Caco-2 (cell line): ENCODE results near the gene PRSS33. TPM values are rescaled to one million over a fixed set of nuclear protein-coding genes. Genes with fewer than 3 reads are reported as not detected.

Experiments used
- BruUV-seq: library from RNA; stranded (reverse); fragments of 400-500 nt; replicated peaks from 2 replicates; lab custom pipeline; 2021; lab: Mats Ljungman, UMichigan
- CTCF ChIA-PET: fragments of 300-600 bp; sonication (Branson Sonifier 250); formaldehyde crosslinking; loops from one replicate; lab custom pipeline; 2022; ENCODE audit warnings: antibody characterized with exemption; lab: Charles Lee
- POLR2A ChIA-PET: fragments of 300-600 bp; sonication (Branson Sonifier 250); formaldehyde crosslinking; loops from one replicate; lab custom pipeline; 2022; ENCODE audit warnings: antibody characterized with exemption; lab: Charles Lee
- DNase-seq, 2 experiments: peaks; one replicate each; pipeline versions ENCODE4 v3.0.0 to v3.0.0-alpha.2; 2020 to 2022
- H3K27me3 ChIP-seq: replicated peaks from 2 replicates; pipeline ENCODE4 v1.6.0; 2011; ENCODE audit warnings: low read length; ENCODE audit not compliant: control insufficient read depth, insufficient read depth
- H3K36me3 ChIP-seq: 2 replicates; pipeline ENCODE4 v1.5.1; 2011; ENCODE audit warnings: low read length; ENCODE audit not compliant: control insufficient read depth, insufficient read depth
- H3K4me1 ChIP-seq: fragments of 250-450 bp; sonication (Bioruptor Pico); 2 replicates; pipeline ENCODE4 v1.5.1; 2020; ENCODE audit warnings: mild to moderate bottlenecking
- H3K4me3 ChIP-seq: 2 replicates; pipeline ENCODE4 v1.5.1; 2011; ENCODE audit warnings: low read depth, mild to moderate bottlenecking, control low read depth, low read length
- H3K9me3 ChIP-seq: fragments of 250-450 bp; sonication (Bioruptor Pico); 2 replicates; pipeline ENCODE4 v1.5.1; 2020; ENCODE audit warnings: mild to moderate bottlenecking, moderate library complexity
- H3K27ac Mint-ChIP-seq: one replicate; pipeline ENCODE4 v1.8.0; 2022; ENCODE audit warnings: mixed read lengths; ENCODE audit not compliant: unreplicated experiment
- H3K27me3 Mint-ChIP-seq: one replicate; pipeline ENCODE4 v1.8.0; 2022; ENCODE audit warnings: mixed read lengths; ENCODE audit not compliant: insufficient read depth, unreplicated experiment
- H3K36me3 Mint-ChIP-seq: one replicate; pipeline ENCODE4 v1.8.0; 2022; ENCODE audit warnings: mild to moderate bottlenecking, mixed read lengths; ENCODE audit not compliant: insufficient read depth, unreplicated experiment
- H3K4me1 Mint-ChIP-seq: one replicate; pipeline ENCODE4 v1.8.0; 2022; ENCODE audit warnings: low read depth, mixed read lengths; ENCODE audit not compliant: unreplicated experiment
- H3K4me3 Mint-ChIP-seq: one replicate; pipeline ENCODE4 v1.8.0; 2022; ENCODE audit warnings: mild to moderate bottlenecking, moderate library complexity, mixed read lengths; ENCODE audit not compliant: unreplicated experiment
- H3K9me3 Mint-ChIP-seq: one replicate; pipeline ENCODE4 v1.8.0; 2022; ENCODE audit warnings: mixed read lengths; ENCODE audit not compliant: unreplicated experiment
- CTCF ChIP-seq, 2 experiments: fragments of 200-600 bp in 1 of 2; IDR thresholded peaks; 1 replicate in 1 of 2; 2 replicates in 1 of 2; pipeline versions ENCODE4 v1.5.1 to v1.8.0; 2011 to 2022; ENCODE audit warnings: antibody characterized with exemption in 1 of 2, control low read depth in 1 of 2, inconsistent platforms in 1 of 2, low read depth in 1 of 2, low read length in 1 of 2, mild to moderate bottlenecking in 1 of 2, moderate library complexity in 1 of 2; ENCODE audit not compliant: insufficient read depth in 1 of 2, severe bottlenecking in 1 of 2, unreplicated experiment in 1 of 2
- intact Hi-C: fragments of 100-400 bp; cut with micrococcal nuclease; formaldehyde crosslinking; loops from one replicate; pipeline ENCODE4 v1.10.0; 2022; ENCODE audit not compliant: unreplicated experiment
- total RNA-seq: library from RNA; stranded (reverse); gene quantifications from 2 replicates; pipeline ENCODE4 v1.2.3, GENCODE V29; 2022

PRSS33 gene
- total RNA-seq, 1 experiment from 2014 or later, result not detected

- Histone ChIP-seq H3K9me3 (no peaks in the 10 kb centered on the region), H3K4me3 (no peak overlapping the region), H3K4me1 (no peaks in the 10 kb centered on the region), H3K27me3 (no peaks in the 10 kb centered on the region), H3K36me3 (no peaks in the 10 kb centered on the region)
- POLR2A ChIA-PET, result no interaction called here
- H3K9me3 Mint-ChIP-seq, result no peaks in the 10 kb centered on the region
- CTCF ChIA-PET, result interaction anchor here (0.5 kb wide), 1 partner anchor 38 kb away, joined by 4 read pairs; no protein-coding TSS in a partner anchor
- TF ChIP-seq CTCF (IDR thresholded peaks at IDR 0.05; ENCODE audit: insufficient read depth in 1 of 2, low read depth in 1 of 2, low read length in 1 of 2, severe bottlenecking in 1 of 2, unreplicated experiment in 1 of 2), result no peak
- intact Hi-C loops, result loop anchor here (2.0 kb wide), 1 partner anchor 39 kb away; no protein-coding TSS in a partner anchor
- no peak overlapping the region for H3K4me3 Mint-ChIP-seq
- no peaks in the 10 kb centered on the region for H3K27me3 Mint-ChIP-seq
- H3K27ac Mint-ChIP-seq, result no peak overlapping the region
- no peak for DNase-seq
- H3K4me1 Mint-ChIP-seq, result peaks cover 4% of the 10 kb centered on the region
- H3K36me3 Mint-ChIP-seq, result no peaks in the 10 kb centered on the region
- no TSS peak for BruUV-seq
Measured at GRCh38 chr16:2822158-2822495, 34.8 kb upstream of the PRSS33 start.

- POLR2A ChIA-PET, result no interaction called here
- Mint-ChIP-seq H3K36me3 (no peaks in the 10 kb centered on the region), H3K27me3 (no peaks in the 10 kb centered on the region), H3K9me3 (no peaks in the 10 kb centered on the region), H3K4me3 (no peak overlapping the region), H3K4me1 (peaks cover 4% of the 10 kb centered on the region), H3K27ac (no peak overlapping the region)
- DNase-seq, result no peak
- TF ChIP-seq CTCF (IDR thresholded peaks at IDR 0.05; ENCODE audit: insufficient read depth in 1 of 2, low read depth in 1 of 2, low read length in 1 of 2, severe bottlenecking in 1 of 2, unreplicated experiment in 1 of 2), result no peak
- intact Hi-C loops, result loop anchor here (2.0 kb wide), 1 partner anchor 39 kb away; no protein-coding TSS in a partner anchor
- no peak overlapping the region for H3K4me3 ChIP-seq
- H3K4me1 ChIP-seq, result no peaks in the 10 kb centered on the region
- H3K9me3 ChIP-seq, result no peaks in the 10 kb centered on the region
- H3K27me3 ChIP-seq, result no peaks in the 10 kb centered on the region
- no peaks in the 10 kb centered on the region for H3K36me3 ChIP-seq
- CTCF ChIA-PET, result interaction anchor here (0.5 to 0.6 kb wide), 2 partner anchors 38 to 61 kb away, joined by 3 to 4 read pairs; partner anchors contain the start of gene FLYWCH2
- no TSS peak for BruUV-seq
Measured at GRCh38 chr16:2821487-2822157, 34.3 kb upstream of the PRSS33 start.

GRCh38 chr16:2820836-2821486 lies 33.6 kb upstream of the PRSS33 start:
- no peaks in the 10 kb centered on the region for H3K27me3 Mint-ChIP-seq
- DNase-seq, result no peak
- no peak overlapping the region for H3K4me3 Mint-ChIP-seq
- no peak for TF ChIP-seq CTCF (IDR thresholded peaks at IDR 0.05; ENCODE audit: insufficient read depth in 1 of 2, low read depth in 1 of 2, low read length in 1 of 2, severe bottlenecking in 1 of 2, unreplicated experiment in 1 of 2)
- peaks cover 4% of the 10 kb centered on the region for H3K4me1 Mint-ChIP-seq
- H3K9me3 ChIP-seq, result no peaks in the 10 kb centered on the region
- no peaks in the 10 kb centered on the region for H3K27me3 ChIP-seq
- ChIA-PET POLR2A (no interaction called here), CTCF (interaction anchor here (0.6 kb wide), 1 partner anchor 62 kb away, joined by 3 read pairs; the partner anchor contains the start of gene FLYWCH2)
- intact Hi-C loops, result no loop called here
- H3K27ac Mint-ChIP-seq, result no peak overlapping the region
- H3K36me3 ChIP-seq, result no peaks in the 10 kb centered on the region
- H3K4me1 ChIP-seq, result peaks cover under 1% of the 10 kb centered on the region; the same call in 1 of the 2 replicates
- H3K36me3 Mint-ChIP-seq, result no peaks in the 10 kb centered on the region
- no peaks in the 10 kb centered on the region for H3K9me3 Mint-ChIP-seq
- no peak overlapping the region for H3K4me3 ChIP-seq
- BruUV-seq, result no TSS peak
